Uterus (tissue), 2 donors: Measurements from ENCODE around the gene DDT.

Experiments
- POLR2A ChIP-seq, 2 donors: fragments of 450-650 bp; IDR thresholded peaks; one replicate each; pipeline ENCODE4 v1.6.1; 2016; ENCODE audit warnings: antibody characterized with exemption in 2 of 2, mild to moderate bottlenecking in 1 of 2, moderate library complexity in 1 of 2
- TF ChIP-seq, protein P1 (sequence below), 4 experiments: fragments of 200-600 bp in 2 of 4; fragments of 450-650 bp in 2 of 4; sonication (generic) in 2 of 4; IDR thresholded peaks; one replicate each; pipeline ENCODE4 v1.5.1; 2016 to 2019; ENCODE audit warnings: antibody characterized with exemption in 4 of 4, mild to moderate bottlenecking in 2 of 4, moderate library complexity in 1 of 4

DNA sequence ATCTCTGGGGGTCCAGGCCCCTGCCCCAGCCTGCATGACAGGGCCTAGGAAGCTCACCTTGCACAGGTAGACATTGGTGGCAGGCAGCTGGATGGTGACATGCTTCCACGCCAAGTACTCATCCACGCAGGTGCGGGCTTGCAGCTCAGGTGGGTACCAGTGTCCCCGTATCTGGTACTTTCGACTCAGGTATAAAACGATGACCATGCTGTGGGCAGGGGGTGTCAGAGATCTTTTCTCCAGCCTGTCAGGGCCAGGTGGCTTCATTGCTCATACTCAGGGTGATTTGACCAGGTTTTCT, 32.6 kb upstream of the DDT start:
- TF ChIP-seq, protein P1, sequence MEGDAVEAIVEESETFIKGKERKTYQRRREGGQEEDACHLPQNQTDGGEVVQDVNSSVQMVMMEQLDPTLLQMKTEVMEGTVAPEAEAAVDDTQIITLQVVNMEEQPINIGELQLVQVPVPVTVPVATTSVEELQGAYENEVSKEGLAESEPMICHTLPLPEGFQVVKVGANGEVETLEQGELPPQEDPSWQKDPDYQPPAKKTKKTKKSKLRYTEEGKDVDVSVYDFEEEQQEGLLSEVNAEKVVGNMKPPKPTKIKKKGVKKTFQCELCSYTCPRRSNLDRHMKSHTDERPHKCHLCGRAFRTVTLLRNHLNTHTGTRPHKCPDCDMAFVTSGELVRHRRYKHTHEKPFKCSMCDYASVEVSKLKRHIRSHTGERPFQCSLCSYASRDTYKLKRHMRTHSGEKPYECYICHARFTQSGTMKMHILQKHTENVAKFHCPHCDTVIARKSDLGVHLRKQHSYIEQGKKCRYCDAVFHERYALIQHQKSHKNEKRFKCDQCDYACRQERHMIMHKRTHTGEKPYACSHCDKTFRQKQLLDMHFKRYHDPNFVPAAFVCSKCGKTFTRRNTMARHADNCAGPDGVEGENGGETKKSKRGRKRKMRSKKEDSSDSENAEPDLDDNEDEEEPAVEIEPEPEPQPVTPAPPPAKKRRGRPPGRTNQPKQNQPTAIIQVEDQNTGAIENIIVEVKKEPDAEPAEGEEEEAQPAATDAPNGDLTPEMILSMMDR (IDR thresholded peaks at IDR 0.05): no peak
- TF ChIP-seq POLR2A (IDR thresholded peaks at IDR 0.05): no peak
